NK-92 (cell line): Measurements from ENCODE around the gene EN2.

Experiments used
- DNase-seq: peaks from one replicate; lab custom pipeline; 2025; ENCODE audit not compliant: unreplicated experiment; lab: John Stamatoyannopoulos, UW

Gene EN2

GRCh38 chr7:155463114-155463811, 5.3 kb downstream of the EN2 start:
- DNase-seq = no peak

- no peak for DNase-seq
These were observed 6.3 kb downstream of the EN2 start for GRCh38 chr7:155464183-155464582.

GRCh38 chr7:155464948-155465739, 7.2 kb downstream of the EN2 start:
- DNase-seq = no peak

- DNase-seq = no peak
These were observed 7.8 kb downstream of the EN2 start for GRCh38 chr7:155465761-155466141.

GRCh38 chr7:155466142-155466813, 8.3 kb downstream of the EN2 start:
- no peak for DNase-seq

- DNase-seq = no peak
These were observed 9.1 kb downstream of the EN2 start for GRCh38 chr7:155466814-155467733.

- no peak for DNase-seq
These were observed 10.2 kb downstream of the EN2 start for GRCh38 chr7:155467846-155468784.

- no peak for DNase-seq
These were observed 10.8 kb downstream of the EN2 start for GRCh38 chr7:155468785-155469148.

GRCh38 chr7:155469311-155470185, 11.6 kb downstream of the EN2 start:
- no peak for DNase-seq

GRCh38 chr7:155470186-155470487, 12.2 kb downstream of the EN2 start:
- no peak for DNase-seq

GRCh38 chr7:155470686-155471638, 13.0 kb downstream of the EN2 start:
- no peak for DNase-seq

GRCh38 chr7:155471718-155472117, 13.8 kb downstream of the EN2 start:
- DNase-seq = no peak

GRCh38 chr7:155477476-155477875, 19.5 kb downstream of the EN2 start:
- DNase-seq = no peak

GRCh38 chr7:155481764-155482163, 23.8 kb downstream of the EN2 start:
- DNase-seq = no peak

GRCh38 chr7:155482511-155483183, 24.7 kb downstream of the EN2 start:
- DNase-seq = no peak

GRCh38 chr7:155483245-155483644, 25.3 kb downstream of the EN2 start:
- no peak for DNase-seq

- no peak for DNase-seq
These were observed 26.0 kb downstream of the EN2 start for GRCh38 chr7:155483868-155484325.
